Hepatocyte (in vitro differentiated cells): ENCODE results near the gene TMEM135. TPM values are rescaled to one million over a fixed set of nuclear protein-coding genes. Genes with fewer than 3 reads are reported as not detected.

Experiments used
- DNase-seq: peaks from one replicate; pipeline ENCODE4 v3.0.0-alpha.2; 2016; ENCODE audit warnings: low spot score
- H2AFZ ChIP-seq: fragments of 200-600 bp; sonication (generic); 2 replicates; pipeline ENCODE4 v1.6.0; 2016; ENCODE audit warnings: antibody characterized with exemption, mild to moderate bottlenecking
- H3K27ac ChIP-seq: fragments of 200-600 bp; sonication (generic); 2 replicates; pipeline ENCODE4 v1.5.1; 2016; ENCODE audit warnings: mild to moderate bottlenecking
- H3K27me3 ChIP-seq: fragments of 200-600 bp; sonication (generic); 2 replicates; pipeline ENCODE4 v1.6.1; 2016
- H3K36me3 ChIP-seq: fragments of 200-600 bp; sonication (generic); replicated peaks from 2 replicates; pipeline ENCODE4 v1.5.1; 2016; ENCODE audit warnings: low read depth; ENCODE audit not compliant: insufficient read depth
- H3K4me1 ChIP-seq: fragments of 200-600 bp; sonication (generic); 2 replicates; pipeline ENCODE4 v1.5.1; 2016; ENCODE audit warnings: mild to moderate bottlenecking, moderate library complexity; ENCODE audit not compliant: insufficient read depth
- H3K4me2 ChIP-seq: fragments of 200-600 bp; sonication (generic); 2 replicates; pipeline ENCODE4 v1.6.0; 2016
- H3K4me3 ChIP-seq: fragments of 200-600 bp; sonication (generic); 2 replicates; pipeline ENCODE4 v1.5.1; 2016; ENCODE audit warnings: mild to moderate bottlenecking
- H3K79me2 ChIP-seq: fragments of 200-600 bp; sonication (generic); 2 replicates; pipeline ENCODE4 v1.6.0; 2017; ENCODE audit warnings: mild to moderate bottlenecking
- H3K9me2 ChIP-seq: fragments of 200-600 bp; sonication (generic); replicated peaks from 2 replicates; pipeline ENCODE4 v1.6.0; 2017; ENCODE audit warnings: mild to moderate bottlenecking; ENCODE audit not compliant: insufficient read depth
- H3K9me3 ChIP-seq: fragments of 200-600 bp; sonication (generic); 2 replicates; pipeline ENCODE4 v1.5.1; 2016; ENCODE audit warnings: low read depth, mild to moderate bottlenecking
- H4K20me1 ChIP-seq: fragments of 200-600 bp; sonication (generic); 2 replicates; pipeline ENCODE4 v1.6.0; 2016; ENCODE audit warnings: mild to moderate bottlenecking; ENCODE audit not compliant: insufficient read depth, poor library complexity, severe bottlenecking
- CTCF ChIP-seq: fragments of 200-600 bp; sonication (generic); IDR thresholded peaks from 2 replicates; pipeline ENCODE4 v1.5.1; 2016; ENCODE audit warnings: antibody characterized with exemption, mild to moderate bottlenecking; ENCODE audit not compliant: poor library complexity
- EZH2 ChIP-seq: fragments of 200-600 bp; sonication (generic); IDR thresholded peaks from 2 replicates; pipeline ENCODE4 v1.6.1; 2016; ENCODE audit warnings: antibody characterized with exemption, mild to moderate bottlenecking, borderline replicate concordance
- EZH2phosphoT487 ChIP-seq: fragments of 200-600 bp; sonication (generic); IDR thresholded peaks from one replicate; pipeline ENCODE4 v1.6.1; 2018; ENCODE audit warnings: antibody characterized with exemption, mild to moderate bottlenecking, low read depth, moderate library complexity; ENCODE audit not compliant: unreplicated experiment, severe bottlenecking
- WGBS: methylation state at CpG from one replicate; pipeline ENCODE4 v1.1.6; 2016; ENCODE audit warnings: low lambda C conversion rate; ENCODE audit errors: missing lambda C conversion rate; 5-methylcytosine and 5-hydroxymethylcytosine counted together
- polyA plus RNA-seq: library from polyadenylated mRNA; unstranded; fragments of >200 nt; fragmentation: Nextera tagmentation; extraction: Ambion mirVana; gene quantifications from 2 replicates; pipeline ENCODE4 v1.2.1, GENCODE V29; 2016
- total RNA-seq: library from RNA; depleted of rRNA; stranded (reverse); fragments of >200 nt; gene quantifications from 2 replicates; pipeline ENCODE4 v1.2.3, GENCODE V29; 2014

The TMEM135 gene
- total RNA-seq (36.3 and 52.0 TPM in 2 replicates), polyA plus RNA-seq (24.6 and 26.7 TPM in 2 replicates)

GRCh38 chr11:87037450-87038234 lies at the start of gene TMEM135:
Gene TMEM135, plus strand, starts transcription at chr11:87037934. Its CDS starts 112 bp downstream, at chr11:87038046.
- peaks cover 42% of the 10 kb centered on the region for H3K79me2 ChIP-seq
- no peaks in the 10 kb centered on the region for H4K20me1 ChIP-seq
- WGBS: under 1% methylated on average over 50 of the region's 66 CpGs
- no peaks in the 10 kb centered on the region for H3K9me2 ChIP-seq
- H2AFZ ChIP-seq: peak within 1 kb of the TSS; percentile 83
- H3K4me2 ChIP-seq: peak within 1 kb of the TSS; percentile 76
- no peaks in the 10 kb centered on the region for H3K36me3 ChIP-seq
- TF ChIP-seq EZH2phosphoT487: no peak
- TF ChIP-seq CTCF: no peak
- DNase-seq: peak; percentile 97
- H3K27me3 ChIP-seq: no peaks in the 10 kb centered on the region
- H3K27ac ChIP-seq: peak within 1 kb of the TSS; percentile 85
- no peaks in the 10 kb centered on the region for H3K9me3 ChIP-seq
- no peaks in the 10 kb centered on the region for H3K4me1 ChIP-seq
- H3K4me3 ChIP-seq: peak within 1 kb of the TSS; percentile 68

GRCh38 chr11:86988351-86988881 lies 49.3 kb upstream of the TMEM135 start:
- H3K4me3 ChIP-seq: no peak overlapping the region
- H3K27me3 ChIP-seq: no peaks in the 10 kb centered on the region
- TF ChIP-seq CTCF: no peak
- no peak for TF ChIP-seq EZH2
- no peak for TF ChIP-seq EZH2phosphoT487
- no peaks in the 10 kb centered on the region for H3K36me3 ChIP-seq
- H2AFZ ChIP-seq: no peak overlapping the region
- H3K4me1 ChIP-seq: no peaks in the 10 kb centered on the region
- no peaks in the 10 kb centered on the region for H3K9me3 ChIP-seq
- H3K79me2 ChIP-seq: no peaks in the 10 kb centered on the region
- WGBS: 94% methylated on average over 4 of the region's 4 CpGs
- DNase-seq: no peak
- no peaks in the 10 kb centered on the region for H4K20me1 ChIP-seq
- H3K27ac ChIP-seq: no peak overlapping the region
- H3K9me2 ChIP-seq: no peaks in the 10 kb centered on the region
- no peak overlapping the region for H3K4me2 ChIP-seq

- no peak overlapping the region for H3K4me3 ChIP-seq
- H2AFZ ChIP-seq: no peak overlapping the region
- no peak for DNase-seq
- no peaks in the 10 kb centered on the region for H3K27me3 ChIP-seq
- TF ChIP-seq CTCF (no peak), EZH2phosphoT487 (no peak), EZH2 (no peak)
- H3K9me3 ChIP-seq: no peaks in the 10 kb centered on the region
- H3K4me2 ChIP-seq: no peak overlapping the region
- H4K20me1 ChIP-seq: no peaks in the 10 kb centered on the region
- no peaks in the 10 kb centered on the region for H3K79me2 ChIP-seq
- no peaks in the 10 kb centered on the region for H3K36me3 ChIP-seq
- no peaks in the 10 kb centered on the region for H3K9me2 ChIP-seq
- 68% methylated on average over 1 of the region's 1 CpG for WGBS
- no peak overlapping the region for H3K27ac ChIP-seq
- no peaks in the 10 kb centered on the region for H3K4me1 ChIP-seq
These were observed 47.7 kb upstream of the TMEM135 start for GRCh38 chr11:86990031-86990430.
